NOMO-1 treated with DMSO at 0.1 percent for 48 hours (cell line): ENCODE results near the gene ADD1.

Source experiments
- DNase-seq: peaks from one replicate; lab custom pipeline; 2025; ENCODE audit not compliant: unreplicated experiment; lab: John Stamatoyannopoulos, UW

ADD1 gene, protein sequence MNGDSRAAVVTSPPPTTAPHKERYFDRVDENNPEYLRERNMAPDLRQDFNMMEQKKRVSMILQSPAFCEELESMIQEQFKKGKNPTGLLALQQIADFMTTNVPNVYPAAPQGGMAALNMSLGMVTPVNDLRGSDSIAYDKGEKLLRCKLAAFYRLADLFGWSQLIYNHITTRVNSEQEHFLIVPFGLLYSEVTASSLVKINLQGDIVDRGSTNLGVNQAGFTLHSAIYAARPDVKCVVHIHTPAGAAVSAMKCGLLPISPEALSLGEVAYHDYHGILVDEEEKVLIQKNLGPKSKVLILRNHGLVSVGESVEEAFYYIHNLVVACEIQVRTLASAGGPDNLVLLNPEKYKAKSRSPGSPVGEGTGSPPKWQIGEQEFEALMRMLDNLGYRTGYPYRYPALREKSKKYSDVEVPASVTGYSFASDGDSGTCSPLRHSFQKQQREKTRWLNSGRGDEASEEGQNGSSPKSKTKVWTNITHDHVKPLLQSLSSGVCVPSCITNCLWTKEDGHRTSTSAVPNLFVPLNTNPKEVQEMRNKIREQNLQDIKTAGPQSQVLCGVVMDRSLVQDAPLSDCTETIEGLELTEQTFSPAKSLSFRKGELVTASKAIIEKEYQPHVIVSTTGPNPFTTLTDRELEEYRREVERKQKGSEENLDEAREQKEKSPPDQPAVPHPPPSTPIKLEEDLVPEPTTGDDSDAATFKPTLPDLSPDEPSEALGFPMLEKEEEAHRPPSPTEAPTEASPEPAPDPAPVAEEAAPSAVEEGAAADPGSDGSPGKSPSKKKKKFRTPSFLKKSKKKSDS

DNA sequence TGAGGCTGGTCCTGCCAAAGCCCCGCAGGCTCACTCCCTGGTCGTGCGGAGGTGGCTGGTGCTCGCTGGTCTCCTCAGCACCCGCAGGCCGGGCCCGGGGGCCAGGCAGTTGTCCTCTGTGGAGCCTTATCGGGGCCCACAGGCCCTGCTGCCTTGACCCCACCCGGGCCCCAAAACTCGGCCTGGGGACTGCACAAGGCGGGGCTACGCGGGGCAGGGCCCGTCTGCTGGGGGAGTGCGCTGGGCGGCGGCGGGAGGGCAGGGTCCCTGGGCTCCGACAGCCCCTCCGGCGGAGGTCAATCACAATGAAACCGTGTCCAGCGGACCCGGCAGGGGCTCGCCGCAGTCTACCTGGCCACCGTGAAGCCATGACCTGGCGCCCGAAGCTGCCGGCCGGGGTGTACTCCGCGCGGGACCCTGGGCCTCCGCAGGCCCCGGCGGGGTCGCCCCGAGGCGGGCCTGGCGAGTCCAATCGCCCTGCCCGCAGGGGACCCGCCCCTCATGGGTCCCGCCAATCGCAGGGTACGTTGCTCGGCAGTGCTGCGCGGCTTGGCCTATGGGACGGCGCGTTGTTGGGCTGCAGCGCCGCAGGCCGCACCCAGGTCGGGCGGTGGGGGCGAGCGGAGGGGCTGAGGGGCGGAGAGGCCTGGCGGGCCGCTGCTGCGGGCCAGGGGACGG is at the start of gene ADD1:
ADD1 (plus strand) TSS at position 582 of the 678 bp plus-strand sequence. CDS start 32,072 bp downstream, outside the sequence.
- DNase-seq = peak; percentile 82

- DNase-seq = peak; percentile 21
Measured at GRCh38 chr4:2794486-2795299, 49.0 kb upstream of the ADD1 start.

GRCh38 chr4:2795300-2795892 is 48.2 kb upstream of the ADD1 start:
- no peak for DNase-seq

DNA sequence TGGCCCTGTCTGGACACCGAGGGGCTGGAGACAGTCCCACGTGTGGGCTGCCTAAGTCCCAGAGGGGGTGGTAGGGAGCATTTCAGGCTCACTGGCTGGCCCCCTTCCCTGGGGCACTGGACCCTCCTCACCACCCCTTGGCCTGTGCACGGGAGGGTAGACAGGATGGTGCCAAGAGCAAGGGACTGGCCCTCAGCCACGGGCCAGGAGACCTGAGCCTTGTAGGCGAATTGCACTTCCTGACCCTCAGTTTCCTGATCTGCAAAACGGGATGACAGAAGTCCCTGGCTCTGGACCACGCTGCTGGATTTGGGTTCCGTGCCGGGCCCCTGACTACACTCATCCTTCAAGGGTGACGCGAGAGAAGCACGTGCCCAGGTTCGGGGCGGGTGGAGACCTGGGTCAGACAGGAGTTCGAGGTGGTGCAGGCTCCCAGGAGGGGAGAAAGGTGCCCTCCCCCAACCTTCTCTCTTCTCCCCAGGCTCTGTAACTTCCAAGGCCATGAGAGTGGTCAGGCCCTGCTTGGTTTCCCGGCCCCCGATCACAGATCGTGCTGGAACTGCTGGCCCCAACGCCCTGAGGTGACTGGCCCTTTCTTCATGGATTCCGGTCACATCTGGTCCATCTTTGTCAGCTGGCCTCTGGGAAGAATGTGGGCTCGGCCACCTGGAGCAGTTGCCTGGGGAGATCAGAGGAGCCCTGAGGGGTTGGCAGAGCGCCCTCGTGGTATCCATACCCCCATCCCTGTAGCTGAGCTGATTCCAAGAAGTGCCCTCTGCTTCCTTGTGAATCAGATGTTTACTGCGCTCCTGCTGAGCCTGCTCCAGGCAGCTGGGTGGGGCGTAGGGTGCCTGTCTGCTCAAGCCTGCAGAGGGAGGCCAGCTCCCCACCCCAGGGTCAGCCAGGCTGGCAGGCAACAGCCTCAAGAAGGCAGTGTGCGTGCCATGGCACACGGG is 47.5 kb upstream of the ADD1 start:
- DNase-seq = no peak

GRCh38 chr4:2796849-2797544 is 46.6 kb upstream of the ADD1 start:
- no peak for DNase-seq

DNA sequence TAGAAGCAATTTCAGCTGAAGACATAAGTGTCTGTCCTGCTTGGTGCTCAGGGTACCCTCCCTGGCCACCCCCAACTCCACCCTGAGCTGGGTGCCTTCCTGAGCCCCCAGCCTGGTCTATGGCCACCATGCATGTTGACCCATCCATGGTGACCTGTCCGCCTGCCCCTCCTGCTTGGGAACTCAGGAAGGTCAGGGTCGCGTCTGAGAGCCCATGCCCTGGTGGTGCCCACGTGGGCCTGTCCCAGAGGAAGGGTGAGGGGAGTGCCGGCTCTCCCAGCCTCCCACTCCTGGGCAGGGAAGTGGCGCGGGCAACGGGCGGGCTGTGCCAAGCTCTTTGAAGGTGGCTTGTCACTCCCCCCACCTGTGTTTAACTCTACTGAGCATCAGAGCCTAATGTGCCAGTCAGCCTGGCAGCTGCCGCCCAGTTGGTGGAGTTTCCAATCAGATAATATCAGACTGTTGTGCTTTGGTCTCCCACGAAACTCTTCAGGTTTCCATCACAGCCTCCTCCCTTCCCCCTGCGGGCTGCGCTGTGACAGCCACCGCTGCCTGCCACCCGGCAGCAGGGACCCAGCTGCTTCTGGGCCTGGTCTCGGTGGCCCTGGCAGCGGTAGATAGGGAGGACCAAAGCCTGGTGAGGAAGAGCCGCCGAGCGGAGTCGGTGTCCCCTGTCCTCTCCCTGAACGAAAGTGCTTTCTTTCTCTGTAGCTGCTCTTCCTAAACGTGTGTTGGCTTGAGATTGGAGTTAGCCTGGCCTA is 45.9 kb upstream of the ADD1 start:
- no peak for DNase-seq

DNA sequence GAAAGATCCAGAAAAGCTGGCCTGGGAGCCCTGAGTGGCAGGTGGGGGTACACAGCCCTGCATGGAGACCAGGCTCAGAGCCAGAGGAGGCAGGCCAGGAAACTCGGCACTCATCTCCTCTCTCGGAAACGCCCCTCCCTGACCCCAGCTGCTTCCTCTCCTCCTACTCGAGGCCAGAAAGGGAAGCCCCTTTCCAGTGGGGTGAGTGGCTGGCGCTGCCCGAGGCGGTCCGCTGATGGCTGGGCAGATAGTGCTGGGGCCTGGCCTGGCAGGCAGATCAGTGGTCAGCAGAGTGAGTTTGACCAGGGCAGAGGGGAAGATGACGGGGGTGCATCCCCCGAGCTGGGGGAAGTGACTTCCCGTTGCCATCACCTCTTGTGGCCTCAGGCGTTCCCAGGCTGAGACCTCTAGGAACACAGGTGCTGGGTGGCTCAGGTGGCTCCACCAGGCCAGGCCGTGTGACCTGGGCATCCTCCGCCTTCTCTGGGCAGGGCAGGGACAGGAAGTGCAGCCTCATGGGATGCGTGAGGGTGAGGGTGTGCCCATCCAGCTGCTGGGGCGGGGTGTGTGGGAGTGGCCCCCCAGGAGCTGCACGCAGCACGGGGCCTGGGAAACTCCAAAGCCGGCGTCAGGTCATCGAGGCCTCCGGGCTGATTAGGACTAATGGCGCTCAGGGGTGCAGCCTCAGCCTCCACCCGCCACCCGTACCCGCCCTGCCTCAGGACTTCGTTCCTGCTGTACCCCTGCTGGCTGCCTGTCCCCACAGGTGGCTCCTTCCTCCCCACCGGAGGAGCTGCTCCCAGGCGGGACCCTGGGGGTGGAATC is 45.0 kb upstream of the ADD1 start:
- DNase-seq = peak; percentile 16

DNA sequence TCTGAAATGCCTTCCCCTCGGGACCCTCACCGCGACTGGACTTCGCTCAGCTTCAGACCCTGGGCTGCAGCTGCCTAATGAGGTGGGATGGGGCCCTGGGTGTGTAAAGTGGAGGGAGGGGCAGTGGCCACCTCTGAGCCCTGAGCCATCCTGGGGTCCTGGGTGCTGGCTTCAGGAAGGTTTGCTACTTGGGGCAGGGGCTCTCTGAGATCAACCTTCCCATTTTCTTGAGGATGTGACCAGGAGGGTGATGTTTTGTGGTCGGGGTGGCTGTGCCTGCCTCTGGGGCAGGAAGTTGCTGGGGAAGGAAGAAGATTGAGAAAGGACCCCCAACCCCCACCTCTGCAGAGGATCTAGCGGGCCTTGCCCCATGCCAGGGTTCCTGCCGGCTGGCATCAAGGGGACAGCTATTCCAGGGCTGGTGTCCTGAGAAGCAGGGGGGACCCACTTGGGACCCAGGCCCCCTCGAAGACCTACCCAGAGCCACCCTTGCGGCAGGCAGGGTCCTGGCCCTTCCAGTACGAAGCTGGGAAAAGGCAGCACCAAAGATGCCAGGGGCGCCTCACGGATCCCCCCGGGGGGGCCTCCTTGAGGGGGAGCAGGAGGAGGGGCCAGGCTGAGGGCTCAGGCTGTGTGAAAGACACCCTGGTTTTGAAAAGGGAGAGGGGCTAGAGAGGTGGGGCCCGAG is 44.3 kb upstream of the ADD1 start:
- peak; percentile 18 for DNase-seq

DNA sequence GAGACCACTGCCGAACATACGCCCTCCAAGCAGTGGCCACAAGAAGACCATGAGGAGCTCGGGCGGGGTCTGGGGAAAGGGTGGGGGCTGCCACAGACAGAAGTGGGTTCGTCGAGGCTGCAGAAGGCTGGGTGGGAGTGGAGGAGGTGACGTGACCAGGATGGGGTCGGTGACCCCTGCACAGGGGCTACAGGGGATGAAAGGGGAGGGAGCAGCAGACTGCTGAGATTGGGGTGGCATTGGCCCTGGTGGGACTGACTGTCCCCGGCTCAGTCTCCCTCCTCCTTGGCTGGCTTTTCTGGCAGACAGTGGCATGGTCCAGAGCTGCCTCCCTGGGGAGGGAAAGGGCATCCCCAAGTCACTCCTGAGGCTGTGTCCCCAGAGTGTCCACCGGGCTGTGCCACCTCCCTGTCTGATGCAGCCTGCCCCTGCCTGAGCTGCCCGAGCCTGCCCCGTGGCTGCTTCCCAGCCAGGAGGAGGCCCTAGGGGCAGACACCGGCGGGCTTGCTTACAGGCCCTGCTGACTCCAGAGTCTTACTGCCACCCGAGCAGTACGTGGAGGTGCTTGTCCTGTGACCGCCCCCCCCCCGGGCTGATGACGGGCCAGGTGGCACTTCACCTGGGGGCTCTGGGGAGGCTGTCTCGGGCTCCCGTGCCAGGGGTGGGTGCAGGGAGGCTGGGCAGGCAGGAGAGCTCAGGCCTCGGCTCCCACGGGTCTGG is 43.5 kb upstream of the ADD1 start:
- DNase-seq = no peak

DNA sequence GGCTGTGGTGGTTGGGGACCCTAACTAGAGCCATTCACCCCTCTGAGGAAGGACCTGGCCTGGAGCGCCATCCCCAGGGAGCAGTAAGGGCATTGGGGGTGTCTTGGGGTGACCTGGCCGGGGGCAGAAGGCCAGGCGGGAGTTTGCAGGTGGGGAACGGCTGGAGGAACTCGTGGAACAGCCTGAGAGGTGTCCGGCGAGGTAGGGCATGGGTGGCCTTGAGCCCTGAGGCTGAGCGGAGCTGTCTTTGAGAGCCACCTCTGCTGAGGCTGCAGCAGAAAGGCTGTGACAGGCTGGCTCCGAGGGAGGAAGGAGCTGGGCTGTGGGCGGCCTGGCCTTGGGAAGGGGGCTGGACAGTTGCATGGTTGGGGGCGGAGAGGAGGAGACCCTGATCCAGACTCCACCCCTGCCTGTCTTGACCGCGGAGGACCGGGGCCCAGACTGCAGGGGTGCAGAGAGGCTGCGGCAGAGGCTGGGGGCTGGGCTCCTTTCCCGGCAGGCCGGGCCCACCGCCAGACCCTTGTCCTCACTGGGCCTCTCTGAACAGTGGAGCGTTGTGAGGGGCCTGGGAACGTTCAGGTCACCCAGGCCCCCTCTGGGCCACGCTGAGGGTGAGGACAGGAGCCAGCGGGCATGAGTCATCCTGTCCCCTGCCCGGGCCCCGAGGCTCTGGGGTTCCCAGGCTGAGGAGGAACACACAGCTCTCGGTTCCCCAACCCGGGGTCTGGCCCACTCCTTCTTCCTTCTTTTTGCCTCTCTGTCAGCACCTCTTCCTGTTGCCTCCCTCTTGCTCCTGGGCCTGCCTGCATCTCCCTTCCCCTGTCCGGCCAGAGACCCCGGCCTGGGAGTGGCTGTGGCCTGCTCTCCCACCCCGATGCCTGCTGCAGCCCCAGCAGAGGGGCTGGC is 42.7 kb upstream of the ADD1 start:
- peak; percentile 93 for DNase-seq

- DNase-seq = no peak
Measured at GRCh38 chr4:2802618-2803531, 40.8 kb upstream of the ADD1 start.

DNA sequence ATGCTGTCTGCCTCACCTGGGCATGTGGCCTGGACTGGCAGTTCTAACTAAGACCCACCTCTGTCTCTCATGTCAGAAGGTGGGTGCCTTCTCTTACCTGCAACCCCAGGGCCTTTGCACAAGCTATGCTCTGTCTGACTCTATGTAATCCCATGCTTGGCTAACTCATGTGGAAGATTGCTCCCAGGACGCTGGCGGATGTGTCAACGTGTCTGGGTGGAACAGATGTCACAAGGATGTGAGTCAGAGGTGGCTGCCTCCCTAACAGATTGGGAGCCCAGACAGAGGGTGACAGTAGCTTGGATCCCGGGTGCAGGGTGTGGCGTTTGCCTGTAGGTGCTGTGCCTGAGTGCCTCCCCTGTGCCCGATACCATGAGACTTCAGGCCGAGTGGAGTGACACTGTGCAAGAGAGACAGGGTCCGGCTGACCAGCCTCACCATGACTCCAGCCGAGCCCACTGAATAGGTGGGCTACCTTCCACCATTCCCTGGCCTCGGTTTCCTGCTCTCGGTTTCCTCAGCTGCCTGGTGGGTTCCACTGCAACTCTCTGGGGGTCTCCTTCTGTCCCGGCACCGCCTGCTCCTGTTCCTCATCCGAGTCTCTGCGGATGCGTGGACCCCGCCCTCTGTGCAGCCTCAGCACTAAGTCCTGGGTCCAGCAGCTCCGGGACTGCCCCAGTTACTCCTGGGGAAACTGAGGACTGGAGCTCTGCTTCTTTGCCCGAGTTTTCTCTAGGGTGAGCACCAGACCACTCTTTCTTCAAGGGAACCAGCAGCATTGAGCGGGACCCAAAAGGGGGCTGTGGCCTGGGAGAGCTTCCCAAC is 39.8 kb upstream of the ADD1 start:
- DNase-seq = no peak

GRCh38 chr4:2804449-2804972 is 39.1 kb upstream of the ADD1 start:
- no peak for DNase-seq
